ENCODE data around the gene HSPB6.

The HSPB6 gene

GRCh38 chr19:35722897-35723296 is 33.9 kb downstream of the HSPB6 start:
- TF ChIP-seq CTCF (conservative IDR thresholded peaks at IDR 0.05), result no peak
- no peak overlapping the region for H3K27ac ChIP-seq

- TF ChIP-seq CTCF (conservative IDR thresholded peaks at IDR 0.05), result no peak
- no peak overlapping the region for H3K27ac ChIP-seq
These were observed 34.4 kb downstream of the HSPB6 start for GRCh38 chr19:35722461-35722860.

DNA sequence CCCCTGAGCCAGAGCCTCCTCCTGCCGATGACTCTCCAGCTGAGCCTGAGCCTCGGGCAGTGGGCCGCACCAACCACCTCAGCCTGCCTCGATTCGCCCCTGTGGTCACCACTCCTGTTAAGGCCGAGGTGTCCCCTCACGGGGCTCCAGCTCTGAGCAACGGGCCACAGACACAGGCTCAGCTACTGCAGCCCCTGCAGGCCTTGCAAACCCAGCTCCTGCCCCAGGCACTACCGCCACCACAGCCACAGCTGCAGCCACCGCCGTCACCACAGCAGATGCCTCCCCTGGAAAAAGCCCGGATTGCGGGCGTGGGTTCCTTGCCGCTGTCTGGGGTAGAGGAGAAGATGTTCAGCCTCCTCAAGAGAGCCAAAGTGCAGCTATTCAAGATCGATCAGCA is 35.5 kb downstream of the HSPB6 start:
- TF ChIP-seq CTCF (conservative IDR thresholded peaks at IDR 0.05), result no peak

GRCh38 chr19:35720648-35721047 is 36.2 kb downstream of the HSPB6 start:
- no peak overlapping the region for H3K27ac ChIP-seq
- no peak for TF ChIP-seq CTCF (conservative IDR thresholded peaks at IDR 0.05)

More for the DNA sequence above, 35.5 kb downstream of the HSPB6 start:
- peak overlapping the region; percentile 14; the same call in 1 of the 2 replicates for H3K27ac ChIP-seq

DNA sequence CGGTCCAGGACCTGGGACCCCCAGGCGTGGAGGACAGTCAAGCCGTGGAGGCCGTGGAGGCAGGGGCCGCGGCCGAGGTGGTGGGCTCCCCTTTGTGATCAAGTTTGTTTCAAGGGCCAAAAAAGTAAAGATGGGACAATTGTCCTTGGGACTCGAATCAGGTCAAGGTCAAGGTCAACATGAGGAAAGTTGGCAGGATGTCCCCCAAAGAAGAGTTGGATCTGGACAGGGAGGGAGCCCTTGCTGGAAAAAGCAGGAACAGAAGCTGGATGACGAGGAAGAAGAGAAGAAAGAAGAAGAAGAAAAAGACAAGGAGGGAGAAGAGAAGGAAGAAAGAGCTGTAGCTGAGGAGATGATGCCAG is 36.7 kb downstream of the HSPB6 start:
- no peak for TF ChIP-seq CTCF (conservative IDR thresholded peaks at IDR 0.05)
- H3K27ac ChIP-seq, result 0 out of 2 replicates have a peak overlapping the region, but pooled peaks have one; percentile 98

GRCh38 chr19:35719402-35720162 is 37.2 kb downstream of the HSPB6 start:
- peak overlapping the region; percentile 98 for H3K27ac ChIP-seq
- no peak for TF ChIP-seq CTCF (conservative IDR thresholded peaks at IDR 0.05)

DNA sequence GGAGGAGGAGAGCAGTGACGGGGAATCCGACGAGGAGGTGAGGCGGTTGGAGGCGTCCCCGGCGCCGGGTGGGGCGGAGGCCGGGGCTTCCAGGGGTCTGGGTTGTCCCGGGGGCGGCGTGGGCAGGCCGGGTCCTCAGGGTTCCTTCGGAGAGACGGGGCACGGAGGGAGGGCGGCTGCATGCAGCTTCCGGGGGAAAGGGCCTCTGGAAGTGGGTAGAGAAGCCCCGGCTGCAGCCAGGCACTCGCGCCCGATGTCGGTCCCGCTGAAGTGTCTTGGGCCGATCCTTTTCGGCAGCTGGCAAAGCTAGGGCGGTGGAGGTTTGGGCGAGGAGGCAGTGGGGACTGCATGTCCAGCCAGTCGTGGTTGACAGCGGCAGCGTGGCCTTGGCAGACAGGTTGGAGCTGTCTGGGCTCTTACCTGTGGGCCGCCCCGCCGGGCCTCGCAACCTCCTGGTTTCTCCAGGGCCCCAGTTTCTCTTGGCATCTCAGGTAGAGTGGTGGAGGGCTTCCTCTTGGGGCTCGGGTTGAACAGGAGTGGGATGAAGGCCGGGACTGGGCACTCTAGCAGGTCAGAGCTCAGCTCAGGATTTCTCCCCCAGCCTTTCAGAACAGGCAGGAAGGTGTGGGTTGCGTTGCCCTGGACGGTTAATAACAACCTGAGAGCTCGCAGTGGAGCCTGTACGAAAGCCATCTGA is 38.3 kb downstream of the HSPB6 start:
- TF ChIP-seq CTCF (conservative IDR thresholded peaks at IDR 0.05), result no peak
- H3K27ac ChIP-seq, result peak overlapping the region; percentile 98

Data from VCaP (cell line).